KMS-11 (cell line): ENCODE data around the gene KLHL6.
"Not testable (repeated sequence)": the region's sequence is repeated elsewhere in the genome, so short reads cannot be mapped to it uniquely, and the experiment has no call there.

Experiments
- H2AFZ ChIP-seq: fragments of 200-600 bp; sonication (generic); 2 replicates; pipeline ENCODE4 v1.6.1; 2016; ENCODE audit warnings: antibody characterized with exemption, mixed run types, low read depth
- H3K27ac ChIP-seq: fragments of 200-600 bp; sonication (generic); 2 replicates; pipeline ENCODE4 v1.6.1; 2016; ENCODE audit warnings: mild to moderate bottlenecking, mixed run types
- H3K27me3 ChIP-seq: fragments of 200-600 bp; sonication (generic); 2 replicates; pipeline ENCODE4 v1.6.1; 2017; ENCODE audit warnings: mild to moderate bottlenecking, low read depth, mixed run types, moderate library complexity; ENCODE audit not compliant: insufficient read depth
- H3K36me3 ChIP-seq: fragments of 200-600 bp; sonication (generic); 2 replicates; pipeline ENCODE4 v1.6.1; 2017; ENCODE audit warnings: mild to moderate bottlenecking, mixed run types; ENCODE audit not compliant: insufficient read depth
- H3K4me1 ChIP-seq: fragments of 200-600 bp; sonication (generic); 2 replicates; pipeline ENCODE4 v1.6.1; 2016; ENCODE audit warnings: mild to moderate bottlenecking, low read depth, mixed run types; ENCODE audit not compliant: poor library complexity, severe bottlenecking
- H3K4me2 ChIP-seq: fragments of 200-600 bp; sonication (generic); 2 replicates; pipeline ENCODE4 v1.7.0; 2016; ENCODE audit warnings: mild to moderate bottlenecking, mixed run types
- H3K4me3 ChIP-seq: fragments of 200-600 bp; sonication (generic); IDR thresholded peaks from 2 replicates; pipeline ENCODE4 v1.6.1; 2017; ENCODE audit warnings: low read depth, low read length, mixed read lengths; ENCODE audit not compliant: insufficient read depth
- H3K79me2 ChIP-seq: fragments of 200-600 bp; sonication (generic); 2 replicates; pipeline ENCODE4 v1.6.1; 2016; ENCODE audit warnings: low read depth, mixed run types; ENCODE audit not compliant: insufficient read depth
- H3K9ac ChIP-seq: fragments of 200-600 bp; sonication (generic); 2 replicates; pipeline ENCODE4 v1.6.1; 2016; ENCODE audit warnings: mild to moderate bottlenecking, mixed run types
- H4K20me1 ChIP-seq: fragments of 200-600 bp; sonication (generic); 2 replicates; pipeline ENCODE4 v1.6.1; 2016; ENCODE audit warnings: mild to moderate bottlenecking, mixed run types; ENCODE audit not compliant: insufficient read depth
- CTCF ChIP-seq: fragments of 200-600 bp; sonication (generic); conservative IDR thresholded peaks from 2 replicates; pipeline ENCODE4 v1.6.1; 2017; ENCODE audit warnings: low read depth, mild to moderate bottlenecking, antibody characterized with exemption, low read length, moderate library complexity, mixed read lengths

The KLHL6 gene

GRCh38 chr3:183529717-183530116 lies 25.8 kb downstream of the KLHL6 start:
- no peak overlapping the region for H3K4me2 ChIP-seq
- H3K27ac ChIP-seq, result no peak overlapping the region
- H3K79me2 ChIP-seq, result no peaks in the 10 kb centered on the region
- H3K36me3 ChIP-seq, result no peaks in the 10 kb centered on the region
- H2AFZ ChIP-seq, result no peak overlapping the region
- TF ChIP-seq CTCF, result no peak
- no peaks in the 10 kb centered on the region for H3K27me3 ChIP-seq
- no peak overlapping the region for H3K9ac ChIP-seq
- H4K20me1 ChIP-seq, result no peaks in the 10 kb centered on the region
- no peak overlapping the region for H3K4me3 ChIP-seq
- peaks cover 40% of the 10 kb centered on the region for H3K4me1 ChIP-seq

DNA sequence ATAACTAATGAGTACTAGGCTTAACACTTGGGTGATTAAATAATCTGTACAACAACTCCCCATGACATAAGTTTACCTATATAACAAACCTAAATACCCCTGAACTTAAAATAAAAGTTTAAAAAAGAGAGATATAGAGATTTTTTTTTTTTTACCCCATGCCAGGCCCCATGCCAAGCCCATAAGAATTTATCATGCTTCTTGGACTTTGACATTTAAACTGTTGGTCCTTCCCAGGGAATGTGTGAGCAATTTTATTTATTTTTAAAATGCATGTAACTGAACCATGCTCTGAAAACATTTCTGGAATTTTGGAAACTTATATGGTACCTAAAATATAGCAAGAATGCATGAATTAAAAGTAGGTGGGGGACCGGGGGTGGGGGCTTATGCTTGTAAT lies 26.3 kb downstream of the KLHL6 start:
- Histone ChIP-seq H3K4me2 (no peak overlapping the region), H3K4me3 (no peak overlapping the region), H3K27ac (no peak overlapping the region), H3K79me2 (no peaks in the 10 kb centered on the region), H3K9ac (no peak overlapping the region), H3K36me3 (no peaks in the 10 kb centered on the region), H3K27me3 (no peaks in the 10 kb centered on the region), H3K4me1 (peaks cover 44% of the 10 kb centered on the region), H4K20me1 (no peaks in the 10 kb centered on the region), H2AFZ (no peak overlapping the region)
- TF ChIP-seq CTCF, result no peak

DNA sequence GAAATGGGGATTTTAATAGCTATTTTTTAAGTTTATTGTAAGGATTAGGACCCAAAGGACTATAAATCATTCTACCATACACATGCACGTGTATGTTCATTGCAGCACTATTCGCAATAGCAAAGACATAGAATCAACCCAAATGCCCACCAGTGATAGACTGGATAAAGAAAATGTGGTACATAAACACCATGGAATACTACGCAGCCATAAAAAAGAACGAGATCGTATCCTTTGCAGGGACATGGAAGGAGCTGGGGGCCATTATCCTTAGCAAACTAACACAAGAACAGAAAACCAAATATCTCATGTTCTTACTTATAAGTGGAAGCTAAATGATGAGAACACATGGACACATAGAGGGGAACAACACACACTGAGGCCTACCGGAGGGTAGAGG lies 26.7 kb downstream of the KLHL6 start:
- not testable (repeated sequence) for H3K9ac ChIP-seq, H3K4me2 ChIP-seq, H3K27ac ChIP-seq, H4K20me1 ChIP-seq, H3K4me3 ChIP-seq, H3K36me3 ChIP-seq, H3K27me3 ChIP-seq, H3K79me2 ChIP-seq, H2AFZ ChIP-seq
- H3K4me1 ChIP-seq, result peaks cover 47% of the 10 kb centered on the region

DNA sequence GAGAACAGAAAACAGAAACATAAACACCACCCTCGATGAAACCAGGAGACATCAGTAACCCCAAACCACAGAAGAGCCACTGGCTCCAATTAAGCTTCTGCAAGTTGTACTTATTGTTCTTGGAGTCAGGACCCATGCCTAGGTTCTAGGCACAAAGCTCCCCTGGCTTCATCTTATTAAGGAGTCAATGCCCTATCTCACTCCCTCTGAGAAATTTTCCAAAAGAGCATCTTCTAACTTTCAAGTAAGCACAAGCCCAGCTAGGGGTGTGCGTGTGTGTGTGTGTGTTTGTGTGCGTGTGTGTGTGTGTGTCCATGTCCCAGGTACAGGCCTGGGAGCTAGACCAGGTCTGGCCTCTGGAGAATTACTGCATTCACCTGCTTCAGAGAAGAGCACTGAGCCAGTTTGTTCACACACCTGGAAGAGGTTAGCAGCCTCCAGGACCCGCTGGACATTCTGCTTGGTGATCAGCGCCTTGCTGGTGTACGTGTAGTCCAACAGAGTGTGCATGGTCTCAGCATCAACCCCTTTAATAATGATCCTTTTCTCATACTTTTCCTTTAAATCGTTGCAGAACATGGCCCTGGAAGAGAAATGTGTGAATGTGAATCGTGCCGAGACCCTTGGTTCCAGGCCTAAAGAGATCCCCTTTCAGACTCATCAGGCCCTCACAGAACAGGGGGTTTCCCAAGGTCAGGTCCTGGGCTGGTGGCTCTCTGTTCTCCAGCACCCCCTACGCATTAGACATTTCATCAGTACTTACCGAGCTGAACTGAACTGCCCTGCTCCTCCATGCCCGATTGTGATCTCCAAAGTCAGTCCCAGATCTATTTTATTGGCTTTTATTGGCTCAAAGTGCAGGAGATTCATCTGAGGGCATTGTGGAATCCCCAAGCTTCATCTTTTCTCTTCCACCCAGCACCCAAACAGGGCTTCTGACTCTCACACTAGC lies 27.8 kb downstream of the KLHL6 start:
- Histone ChIP-seq H3K27ac (peak overlapping the region; percentile 33; the same call in 1 of the 2 replicates), H3K79me2 (no peaks in the 10 kb centered on the region)

More for the DNA sequence above, 27.8 kb downstream of the KLHL6 start:
- Histone ChIP-seq H3K4me3 (peak overlapping the region; percentile 62), H3K9ac (no peak overlapping the region), H3K27me3 (no peaks in the 10 kb centered on the region), H3K36me3 (no peaks in the 10 kb centered on the region), H3K4me1 (peaks cover 47% of the 10 kb centered on the region), H2AFZ (no peak overlapping the region), H4K20me1 (no peaks in the 10 kb centered on the region), H3K4me2 (peak overlapping the region; percentile 77)
- no peak for TF ChIP-seq CTCF
